ENCODE measurements around the gene HNRNPH1.

Gene HNRNPH1

GRCh38 chr5:179608131-179608581 lies 15.3 kb downstream of the HNRNPH1 start:
- DNase-seq (ENCODE audit: extremely low read depth, low read depth): no peak
- H3K4me3 ChIP-seq (replicated peaks; ENCODE audit: low read depth, low read length): no peak overlapping the region
- no peak for TF ChIP-seq CTCF (IDR thresholded peaks at IDR 0.05; ENCODE audit: low read depth, low read length, missing control alignments)

- no peak overlapping the region for H3K4me3 ChIP-seq (replicated peaks; ENCODE audit: low read depth, low read length)
- DNase-seq (ENCODE audit: extremely low read depth, low read depth): no peak
- TF ChIP-seq CTCF (IDR thresholded peaks at IDR 0.05; ENCODE audit: low read depth, low read length, missing control alignments): no peak
Observed at GRCh38 chr5:179607160-179607931, 16.1 kb downstream of the HNRNPH1 start.

GRCh38 chr5:179606910-179607159 lies 16.6 kb downstream of the HNRNPH1 start:
- no peak for DNase-seq (ENCODE audit: extremely low read depth, low read depth)

GRCh38 chr5:179606071-179606909 lies 17.2 kb downstream of the HNRNPH1 start:
- TF ChIP-seq CTCF (IDR thresholded peaks at IDR 0.05; ENCODE audit: low read depth, low read length, missing control alignments): no peak
- DNase-seq (ENCODE audit: extremely low read depth, low read depth): no peak
- H3K4me3 ChIP-seq (replicated peaks; ENCODE audit: low read depth, low read length): no peak overlapping the region

More at GRCh38 chr5:179606910-179607159, 16.6 kb downstream of the HNRNPH1 start:
- no peak overlapping the region for H3K4me3 ChIP-seq (replicated peaks; ENCODE audit: low read depth, low read length)
- no peak for TF ChIP-seq CTCF (IDR thresholded peaks at IDR 0.05; ENCODE audit: low read depth, low read length, missing control alignments)

- TF ChIP-seq CTCF (IDR thresholded peaks at IDR 0.05; ENCODE audit: low read depth, low read length, missing control alignments): no peak
- DNase-seq (ENCODE audit: extremely low read depth, low read depth): no peak
- no peak overlapping the region for H3K4me3 ChIP-seq (replicated peaks; ENCODE audit: low read depth, low read length)
Observed at GRCh38 chr5:179605026-179605833, 18.2 kb downstream of the HNRNPH1 start.

GRCh38 chr5:179603308-179603707 lies 20.2 kb downstream of the HNRNPH1 start:
- DNase-seq (ENCODE audit: extremely low read depth, low read depth): no peak
- TF ChIP-seq CTCF (IDR thresholded peaks at IDR 0.05; ENCODE audit: low read depth, low read length, missing control alignments): no peak
- no peak overlapping the region for H3K4me3 ChIP-seq (replicated peaks; ENCODE audit: low read depth, low read length)

Data from HFF-Myc (cell line).